HG02623 (cell line): ENCODE data around the gene GOLGA6D.
"Not testable (repeated sequence)": the region's sequence is repeated elsewhere in the genome, so short reads cannot be mapped to it uniquely, and the experiment has no call there.

ENCODE experiments used
- ATAC-seq: cut with Tn5 transposase; IDR thresholded peaks from one replicate; pipeline ENCODE4 v1.9.1; 2021; ENCODE audit warnings: moderate library complexity; ENCODE audit not compliant: unreplicated experiment

The GOLGA6D gene

GRCh38 chr15:75284152-75284551 is 1.5 kb downstream of the GOLGA6D start:
- ATAC-seq, result not testable (repeated sequence)

GRCh38 chr15:75293660-75294059 is 11.0 kb downstream of the GOLGA6D start:
- ATAC-seq, result not testable (repeated sequence)

- ATAC-seq, result not testable (repeated sequence)
These were observed 16.1 kb downstream of the GOLGA6D start for GRCh38 chr15:75298541-75299310.

GRCh38 chr15:75299311-75299688 is 16.7 kb downstream of the GOLGA6D start:
- not testable (repeated sequence) for ATAC-seq

GRCh38 chr15:75300026-75300425 is 17.4 kb downstream of the GOLGA6D start:
- not testable (repeated sequence) for ATAC-seq

- no peak for ATAC-seq
These were observed 19.7 kb downstream of the GOLGA6D start for GRCh38 chr15:75302318-75302717.

GRCh38 chr15:75302753-75303152 is 20.1 kb downstream of the GOLGA6D start:
- not testable (repeated sequence) for ATAC-seq

GRCh38 chr15:75306188-75306587 is 23.6 kb downstream of the GOLGA6D start:
- ATAC-seq, result no peak

- ATAC-seq, result no peak
These were observed 25.2 kb downstream of the GOLGA6D start for GRCh38 chr15:75307778-75308390.

GRCh38 chr15:75309711-75310110 is 27.1 kb downstream of the GOLGA6D start:
- no peak for ATAC-seq

- ATAC-seq, result not testable (repeated sequence)
These were observed 29.9 kb downstream of the GOLGA6D start for GRCh38 chr15:75312548-75312947.

GRCh38 chr15:75313116-75313845 is 30.6 kb downstream of the GOLGA6D start:
- no peak for ATAC-seq

- no peak for ATAC-seq
These were observed 32.1 kb downstream of the GOLGA6D start for GRCh38 chr15:75314552-75315290.

GRCh38 chr15:75319231-75319897 is 36.7 kb downstream of the GOLGA6D start:
- ATAC-seq, result not testable (repeated sequence)

GRCh38 chr15:75321711-75322110 is 39.1 kb downstream of the GOLGA6D start:
- ATAC-seq, result no peak

GRCh38 chr15:75325922-75326321 is 43.3 kb downstream of the GOLGA6D start:
- ATAC-seq, result no peak

- no peak for ATAC-seq
These were observed 44.4 kb downstream of the GOLGA6D start for GRCh38 chr15:75327005-75327404.

GRCh38 chr15:75327491-75327890 is 44.9 kb downstream of the GOLGA6D start:
- no peak for ATAC-seq

- ATAC-seq, result no peak
These were observed 46.1 kb downstream of the GOLGA6D start for GRCh38 chr15:75328493-75329314.

GRCh38 chr15:75329571-75329970 is 46.9 kb downstream of the GOLGA6D start:
- no peak for ATAC-seq
